HG02970 (cell line): ENCODE measurements around the gene BARHL2.

ENCODE experiments used
- ATAC-seq: cut with Tn5 transposase; IDR thresholded peaks from one replicate; pipeline ENCODE4 v1.9.1; 2021; ENCODE audit warnings: mild to moderate bottlenecking, moderate library complexity, moderate number of reproducible peaks; ENCODE audit not compliant: unreplicated experiment, low FRiP score

Gene BARHL2

GRCh38 chr1:90725657-90726424 lies 8.7 kb upstream of the BARHL2 start:
- ATAC-seq, result no peak

- no peak for ATAC-seq
Observed at GRCh38 chr1:90724926-90725656, 8.0 kb upstream of the BARHL2 start.

- no peak for ATAC-seq
Observed at GRCh38 chr1:90724361-90724760, 7.3 kb upstream of the BARHL2 start.

GRCh38 chr1:90723590-90724108 lies 6.5 kb upstream of the BARHL2 start:
- ATAC-seq, result no peak

DNA sequence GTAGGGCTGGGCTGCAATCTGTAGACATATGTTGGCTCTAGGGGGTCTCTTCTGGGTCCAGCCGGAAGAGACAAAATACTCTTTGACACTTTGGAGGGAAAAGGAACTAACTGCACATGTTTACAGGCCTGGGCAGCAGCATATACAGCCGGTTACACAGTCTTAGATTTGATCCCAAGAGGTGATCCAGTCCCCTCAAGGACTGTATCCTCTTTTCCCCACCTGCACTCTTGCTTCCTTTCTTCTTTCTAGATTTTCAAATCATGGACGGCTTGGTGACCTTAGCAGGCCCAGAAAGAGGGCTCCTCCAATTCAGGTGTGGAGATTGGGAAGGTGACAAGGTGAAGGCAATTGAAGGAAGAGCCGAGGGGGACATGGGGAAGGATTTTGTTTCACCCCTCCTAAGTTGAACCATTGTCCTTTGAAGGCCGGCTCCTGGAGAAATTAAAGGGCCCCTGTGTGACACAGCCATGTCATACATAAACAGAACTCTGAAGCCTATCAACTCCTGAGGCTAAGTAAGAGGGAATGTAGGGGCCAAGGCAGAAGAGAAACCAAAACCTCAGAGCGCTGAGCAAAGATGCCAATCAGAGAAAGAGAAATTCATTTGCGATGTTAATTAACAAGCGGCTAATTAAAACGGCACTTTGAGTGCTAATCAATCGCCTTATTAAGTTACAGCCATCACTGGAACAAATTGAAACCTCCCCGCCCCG lies 5.9 kb upstream of the BARHL2 start:
- ATAC-seq, result no peak

DNA sequence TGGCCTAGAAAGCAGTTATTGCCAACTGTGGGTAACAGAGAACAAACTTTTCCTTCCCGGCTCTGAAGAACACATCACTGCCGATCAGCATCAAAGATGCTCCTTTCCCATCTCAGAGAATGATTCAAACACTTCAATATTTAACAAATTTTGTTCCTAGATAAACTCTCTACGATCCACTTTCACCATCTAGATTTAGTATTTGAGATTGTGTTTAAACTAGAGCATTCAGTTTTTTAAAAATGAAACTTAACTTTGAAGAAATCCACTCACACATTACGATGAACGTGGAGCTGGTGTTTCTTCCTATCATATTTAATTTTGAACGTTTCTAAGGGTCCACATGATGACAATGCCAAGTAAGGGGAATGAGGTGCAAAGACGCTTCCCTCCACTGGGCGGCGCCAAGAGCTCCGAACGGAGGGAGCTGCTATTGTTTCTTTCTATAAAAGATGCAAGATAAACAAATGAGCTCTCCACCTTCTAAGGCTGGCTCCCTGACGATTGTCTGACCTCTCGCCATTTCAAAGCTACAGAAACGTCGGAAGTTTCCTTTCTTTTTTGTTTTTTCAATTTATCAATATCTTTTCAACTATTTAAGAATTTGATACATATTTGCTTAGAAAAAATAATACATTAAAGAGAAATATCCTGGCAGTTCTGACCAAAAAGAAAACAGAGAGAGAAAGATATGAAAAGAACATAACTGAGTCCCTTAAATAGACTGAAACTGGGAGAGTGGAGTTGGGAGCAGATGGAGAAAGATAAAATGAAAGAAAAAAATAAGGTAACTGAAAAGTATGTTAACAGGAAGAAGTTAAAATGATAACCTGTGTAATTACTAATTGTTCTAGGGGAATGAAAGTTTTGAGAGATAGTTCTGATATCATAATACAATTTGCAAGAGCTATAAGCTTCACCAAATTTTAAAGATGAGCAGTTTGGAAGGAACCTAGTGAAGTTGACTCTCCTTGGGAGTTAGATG lies 4.4 kb upstream of the BARHL2 start:
- ATAC-seq, result no peak

GRCh38 chr1:90720145-90720636 lies 3.1 kb upstream of the BARHL2 start:
- ATAC-seq, result no peak

- ATAC-seq, result no peak
Observed at GRCh38 chr1:90719330-90720144, 2.4 kb upstream of the BARHL2 start.

- ATAC-seq, result no peak
Observed at GRCh38 chr1:90718411-90719329, 1.6 kb upstream of the BARHL2 start.

GRCh38 chr1:90717665-90718410 lies 736 bp upstream of the BARHL2 start:
- ATAC-seq, result no peak

GRCh38 chr1:90717356-90717664 lies 208 bp upstream of the BARHL2 start:
- no peak for ATAC-seq

GRCh38 chr1:90716243-90716551 lies 905 bp downstream of the BARHL2 start:
- no peak for ATAC-seq

DNA sequence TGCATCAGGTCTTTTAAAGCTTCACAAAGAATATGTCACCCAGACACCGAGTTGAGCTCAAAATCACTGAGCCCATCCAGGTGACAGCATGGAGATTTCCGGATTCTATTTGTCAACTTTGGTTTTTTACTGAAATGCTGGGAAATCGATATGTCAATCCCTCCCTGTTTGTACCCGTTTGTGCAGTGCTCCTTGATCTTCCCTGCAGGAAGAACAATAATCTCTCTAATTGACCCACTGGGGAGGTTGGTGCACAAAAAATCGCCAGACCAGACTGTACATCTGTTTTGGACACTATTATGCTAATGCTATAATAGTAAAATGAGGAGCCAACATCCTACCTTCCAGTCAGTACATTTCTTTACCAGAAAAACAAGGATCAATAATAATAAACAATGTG lies 1.8 kb downstream of the BARHL2 start:
- ATAC-seq, result no peak

DNA sequence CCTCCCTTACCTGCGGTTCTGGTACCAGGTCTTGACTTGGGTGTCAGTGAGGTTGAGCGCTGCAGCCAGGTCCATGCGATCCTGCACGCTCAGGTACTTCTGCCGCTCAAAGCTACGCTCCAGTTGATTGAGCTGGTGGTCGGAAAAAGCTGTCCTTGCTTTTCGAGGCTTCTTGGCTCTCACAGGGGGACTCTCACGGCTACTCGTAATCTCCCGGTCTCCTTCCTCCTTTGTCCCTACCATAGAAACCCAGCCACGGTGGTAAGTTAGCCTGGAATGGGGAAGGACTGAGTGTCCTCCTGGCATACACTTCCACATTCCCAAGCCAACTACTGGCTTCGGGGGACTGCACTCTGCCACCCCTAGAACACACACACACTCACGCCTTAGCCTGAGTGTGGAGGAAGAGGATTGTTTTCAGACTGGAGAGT lies 2.6 kb downstream of the BARHL2 start:
- ATAC-seq, result no peak

- ATAC-seq, result no peak
Observed at GRCh38 chr1:90713741-90714509, 3.2 kb downstream of the BARHL2 start.

DNA sequence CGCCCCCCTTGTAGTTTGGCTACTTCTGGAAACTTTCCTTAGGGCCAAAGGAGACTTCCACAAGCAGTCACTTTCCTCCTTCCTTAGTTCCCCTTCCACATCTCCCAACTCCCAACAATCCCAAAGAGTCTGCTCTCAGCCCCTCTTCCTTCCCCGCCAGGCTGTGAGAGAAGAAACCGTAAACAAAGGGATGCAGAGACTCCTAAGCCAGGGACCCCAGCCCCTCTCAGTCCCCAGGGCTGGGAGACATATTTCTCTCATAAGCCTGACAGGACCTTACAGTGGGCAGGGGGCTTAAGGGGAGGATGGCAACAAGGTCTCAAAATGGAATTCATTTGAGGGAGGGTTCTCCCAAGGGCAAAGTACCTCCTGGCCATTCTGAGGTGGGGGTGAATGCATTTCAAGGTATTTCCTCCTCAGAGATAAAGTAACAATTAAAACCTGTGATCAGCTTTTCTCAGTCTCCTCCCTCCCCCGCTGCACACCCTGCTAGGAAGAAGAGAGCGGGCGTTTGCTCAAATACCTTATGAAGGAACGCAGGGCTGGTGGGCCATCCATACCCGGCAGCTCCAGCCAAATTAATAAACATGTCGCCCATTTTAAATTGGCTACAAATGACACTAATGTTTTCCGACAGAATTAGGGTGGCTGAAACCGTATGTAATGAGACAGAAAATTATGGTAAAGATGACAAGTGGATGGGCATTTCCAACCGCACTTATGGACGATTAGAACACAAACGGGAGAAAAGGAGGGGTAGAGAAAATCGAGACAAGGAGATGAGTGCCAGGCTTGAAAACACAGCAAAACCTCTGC lies 4.0 kb downstream of the BARHL2 start:
- ATAC-seq, result no peak
